NCI-H510A treated with DMSO at 0.1 percent for 48 hours (cell line): Measurements from ENCODE around the gene UBE2N.

Experiments used
- DNase-seq: peaks from one replicate; lab custom pipeline; 2025; lab: John Stamatoyannopoulos, UW

Gene UBE2N

GRCh38 chr12:93379981-93380361, 61.8 kb downstream of the UBE2N start:
- DNase-seq, result no peak

- DNase-seq, result no peak
Observed at GRCh38 chr12:93379326-93379980, 62.3 kb downstream of the UBE2N start.

GRCh38 chr12:93378998-93379325, 62.8 kb downstream of the UBE2N start:
- DNase-seq, result no peak

GRCh38 chr12:93378196-93378997, 63.4 kb downstream of the UBE2N start:
- peak; percentile 37 for DNase-seq

GRCh38 chr12:93377252-93378195, 64.2 kb downstream of the UBE2N start, which contains the start of gene NUDT4:
TSS of gene NUDT4 (plus strand) at chr12:93377925. CDS start at chr12:93378323, 398 bp downstream.
- peak; percentile 86 for DNase-seq

GRCh38 chr12:93376436-93377251, 65.1 kb downstream of the UBE2N start:
- peak; percentile 57 for DNase-seq

- no peak for DNase-seq
Observed at GRCh38 chr12:93375906-93376305, 65.8 kb downstream of the UBE2N start.

GRCh38 chr12:93373961-93374656, 67.6 kb downstream of the UBE2N start:
- no peak for DNase-seq

- DNase-seq, result no peak
Observed at GRCh38 chr12:93370947-93371346, 70.8 kb downstream of the UBE2N start.

- DNase-seq, result no peak
Observed at GRCh38 chr12:93369505-93369904, 72.2 kb downstream of the UBE2N start.

- DNase-seq, result no peak
Observed at GRCh38 chr12:93368766-93369165, 73.0 kb downstream of the UBE2N start.

- DNase-seq, result no peak
Observed at GRCh38 chr12:93366422-93366821, 75.3 kb downstream of the UBE2N start.

GRCh38 chr12:93365616-93366405, 75.9 kb downstream of the UBE2N start:
- no peak for DNase-seq

- no peak for DNase-seq
Observed at GRCh38 chr12:93363841-93364297, 77.9 kb downstream of the UBE2N start.

- no peak for DNase-seq
Observed at GRCh38 chr12:93361151-93361919, 80.4 kb downstream of the UBE2N start.

GRCh38 chr12:93360688-93361087, 81.1 kb downstream of the UBE2N start:
- DNase-seq, result no peak

- no peak for DNase-seq
Observed at GRCh38 chr12:93358821-93359220, 82.9 kb downstream of the UBE2N start.

- no peak for DNase-seq
Observed at GRCh38 chr12:93358058-93358457, 83.7 kb downstream of the UBE2N start.

GRCh38 chr12:93356214-93356613, 85.5 kb downstream of the UBE2N start:
- no peak for DNase-seq
